ENCODE data around the gene LGR6.

The LGR6 gene

DNA sequence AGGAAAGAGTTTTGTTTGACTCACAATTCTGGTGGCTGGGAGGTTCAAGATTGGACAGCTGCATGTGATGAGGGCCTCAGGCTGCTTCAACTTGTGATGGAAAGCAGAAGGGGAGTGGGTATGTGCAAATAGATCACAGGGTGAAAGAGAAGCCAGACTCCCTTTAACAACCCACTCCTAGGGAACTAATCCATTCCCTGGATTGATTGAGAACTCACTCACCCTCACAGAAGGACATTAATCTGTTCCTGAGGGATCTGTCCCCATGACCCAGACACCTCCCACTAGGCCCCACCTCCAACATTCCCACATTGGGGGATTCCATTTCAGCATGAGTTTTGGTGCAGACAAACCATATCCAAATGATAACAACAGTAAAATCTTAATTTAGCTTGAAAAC is 122.6 kb downstream of the LGR6 start:
- TF ChIP-seq CTCF (IDR thresholded peaks at IDR 0.05; ENCODE audit: low read depth, low read length, missing control alignments): no peak
- in situ Hi-C loops (cut with HindIII; ENCODE audit: low sequenced_read_pairs): loop anchor here (10.0 kb wide), 1 partner anchor 111 kb away; no protein-coding TSS in a partner anchor
- no peak overlapping the region for H3K4me3 ChIP-seq (ENCODE audit: low read depth, low read length)
- DNase-seq (ENCODE audit: low read depth): no peak

- H3K4me3 ChIP-seq (ENCODE audit: low read depth, low read length): no peak overlapping the region
- in situ Hi-C loops (cut with HindIII; ENCODE audit: low sequenced_read_pairs): loop anchor here (10.0 kb wide), 1 partner anchor 113 kb away; no protein-coding TSS in a partner anchor
- no peak for DNase-seq (ENCODE audit: low read depth)
- TF ChIP-seq CTCF (IDR thresholded peaks at IDR 0.05; ENCODE audit: low read depth, low read length, missing control alignments): no peak
Observed at GRCh38 chr1:202317941-202318925, 124.6 kb downstream of the LGR6 start.

DNA sequence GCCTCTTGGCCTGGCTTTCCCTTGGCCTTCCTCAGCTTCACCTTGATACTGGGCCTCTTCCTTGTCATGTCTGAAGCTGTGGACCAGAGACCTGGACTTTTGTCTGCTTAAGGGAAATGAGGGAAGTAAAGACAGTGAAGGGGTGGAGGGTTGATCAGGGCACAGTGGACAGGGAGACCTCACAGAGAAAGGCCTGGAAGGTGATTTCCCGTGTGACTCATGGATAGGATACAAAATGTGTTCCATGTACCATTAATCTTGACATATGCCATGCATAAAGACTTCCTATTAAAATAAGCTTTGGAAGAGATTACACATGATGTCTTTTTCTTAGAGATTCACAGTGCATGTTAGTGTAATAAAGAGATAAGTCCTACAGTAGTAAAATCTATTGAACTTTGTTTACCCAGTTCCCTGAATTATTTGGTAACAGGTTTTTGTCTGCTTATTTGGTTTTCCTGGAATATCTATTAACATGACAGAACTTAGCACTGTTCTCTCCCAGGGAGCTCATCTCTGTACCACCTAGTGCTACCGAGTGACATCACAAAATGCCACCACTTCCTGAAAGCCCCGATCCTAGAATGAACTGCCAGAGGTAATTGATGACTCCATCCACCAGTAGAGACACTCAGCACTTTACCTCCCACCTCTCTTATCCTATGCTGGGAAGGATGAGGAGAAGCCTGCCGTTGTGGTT is 125.9 kb downstream of the LGR6 start:
- no peak overlapping the region for H3K4me3 ChIP-seq (ENCODE audit: low read depth, low read length)
- in situ Hi-C loops (cut with HindIII; ENCODE audit: low sequenced_read_pairs): loop anchor here (10.0 kb wide), 1 partner anchor 115 kb away; no protein-coding TSS in a partner anchor
- TF ChIP-seq CTCF (IDR thresholded peaks at IDR 0.05; ENCODE audit: low read depth, low read length, missing control alignments): no peak
- no peak for DNase-seq (ENCODE audit: low read depth)

DNA sequence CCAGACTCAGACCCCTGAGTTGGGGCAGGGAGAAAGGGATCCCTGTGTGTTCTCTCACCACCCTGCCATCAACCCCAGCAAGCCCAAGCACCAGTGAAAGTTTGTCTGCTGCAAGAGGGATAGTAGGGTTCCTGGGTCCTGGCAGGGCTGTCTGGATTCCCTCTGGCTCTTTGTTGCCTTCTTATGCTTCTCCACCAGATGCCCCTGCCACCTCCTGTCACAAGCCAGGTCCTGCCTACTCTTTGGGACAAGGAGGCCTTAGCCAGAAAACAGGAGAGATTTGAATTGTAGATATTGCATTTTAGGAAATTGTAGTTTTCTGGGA is 126.4 kb downstream of the LGR6 start:
- in situ Hi-C loops (cut with HindIII; ENCODE audit: low sequenced_read_pairs): no loop called here
- TF ChIP-seq CTCF (IDR thresholded peaks at IDR 0.05; ENCODE audit: low read depth, low read length, missing control alignments): no peak
- no peak for DNase-seq (ENCODE audit: low read depth)
- no peak overlapping the region for H3K4me3 ChIP-seq (ENCODE audit: low read depth, low read length)

GRCh38 chr1:202323731-202324130 is 130.1 kb downstream of the LGR6 start:
- TF ChIP-seq CTCF (IDR thresholded peaks at IDR 0.05; ENCODE audit: low read depth, low read length, missing control alignments): no peak
- DNase-seq (ENCODE audit: low read depth): no peak
- no peak overlapping the region for H3K4me3 ChIP-seq (ENCODE audit: low read depth, low read length)
- in situ Hi-C loops (cut with HindIII; ENCODE audit: low sequenced_read_pairs): no loop called here

GRCh38 chr1:202324646-202325045 is 131.0 kb downstream of the LGR6 start:
- TF ChIP-seq CTCF (IDR thresholded peaks at IDR 0.05; ENCODE audit: low read depth, low read length, missing control alignments): no peak
- DNase-seq (ENCODE audit: low read depth): no peak
- H3K4me3 ChIP-seq (ENCODE audit: low read depth, low read length): no peak overlapping the region
- in situ Hi-C loops (cut with HindIII; ENCODE audit: low sequenced_read_pairs): no loop called here
